ENCODE measurements around the gene TRAF4.
"Not testable (repeated sequence)": the region's sequence is repeated elsewhere in the genome, so short reads cannot be mapped to it uniquely, and the experiment has no call there.

The TRAF4 gene

DNA sequence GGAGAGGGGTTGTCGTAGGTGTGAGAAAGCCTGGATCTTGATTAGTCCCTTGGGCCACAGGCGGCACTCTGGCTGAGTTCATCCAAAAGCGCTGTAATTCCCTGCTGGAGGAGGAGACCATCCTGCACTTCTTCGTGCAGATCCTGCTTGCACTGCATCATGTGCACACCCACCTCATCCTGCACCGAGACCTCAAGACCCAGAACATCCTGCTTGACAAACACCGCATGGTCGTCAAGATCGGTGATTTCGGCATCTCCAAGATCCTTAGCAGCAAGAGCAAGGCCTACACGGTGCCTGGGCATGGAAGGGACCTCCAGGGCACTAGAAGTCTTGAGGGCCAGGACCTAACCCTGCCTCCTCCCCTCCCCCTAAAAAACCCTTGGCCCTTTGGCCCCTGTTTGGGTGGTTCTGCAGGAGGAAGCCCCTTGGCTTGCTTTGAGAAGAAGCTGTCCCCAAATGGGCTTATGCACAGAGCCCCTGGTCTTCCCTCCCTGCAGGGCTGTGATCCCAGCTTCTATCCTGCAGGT, 9.0 kb upstream of the TRAF4 start:
- POLR2A ChIA-PET: interaction anchor here (0.8 to 1.4 kb wide), 3 partner anchors 8 to 15 kb away, joined by 3 to 5 read pairs (median 4); partner anchors contain the start of genes RPL23A and TRAF4
- H3K4me3 ChIP-seq (ENCODE audit: low read depth, low read length): no peak overlapping the region
- DNase-seq (ENCODE audit: low read depth, low spot score): no peak
- TF ChIP-seq, protein P1, sequence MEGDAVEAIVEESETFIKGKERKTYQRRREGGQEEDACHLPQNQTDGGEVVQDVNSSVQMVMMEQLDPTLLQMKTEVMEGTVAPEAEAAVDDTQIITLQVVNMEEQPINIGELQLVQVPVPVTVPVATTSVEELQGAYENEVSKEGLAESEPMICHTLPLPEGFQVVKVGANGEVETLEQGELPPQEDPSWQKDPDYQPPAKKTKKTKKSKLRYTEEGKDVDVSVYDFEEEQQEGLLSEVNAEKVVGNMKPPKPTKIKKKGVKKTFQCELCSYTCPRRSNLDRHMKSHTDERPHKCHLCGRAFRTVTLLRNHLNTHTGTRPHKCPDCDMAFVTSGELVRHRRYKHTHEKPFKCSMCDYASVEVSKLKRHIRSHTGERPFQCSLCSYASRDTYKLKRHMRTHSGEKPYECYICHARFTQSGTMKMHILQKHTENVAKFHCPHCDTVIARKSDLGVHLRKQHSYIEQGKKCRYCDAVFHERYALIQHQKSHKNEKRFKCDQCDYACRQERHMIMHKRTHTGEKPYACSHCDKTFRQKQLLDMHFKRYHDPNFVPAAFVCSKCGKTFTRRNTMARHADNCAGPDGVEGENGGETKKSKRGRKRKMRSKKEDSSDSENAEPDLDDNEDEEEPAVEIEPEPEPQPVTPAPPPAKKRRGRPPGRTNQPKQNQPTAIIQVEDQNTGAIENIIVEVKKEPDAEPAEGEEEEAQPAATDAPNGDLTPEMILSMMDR (IDR thresholded peaks at IDR 0.05; ENCODE audit: insufficient read depth, low read length, missing control alignments): no peak
- CTCF ChIA-PET: interaction anchor here (1.0 to 17.0 kb wide), 4 partner anchors 8 to 219 kb away, joined by 6 to 603 read pairs (median 6); partner anchors contain the start of gene TRAF4

- DNase-seq (ENCODE audit: low read depth, low spot score): no peak
- ChIA-PET CTCF (interaction anchor here (1.0 to 17.0 kb wide), 4 partner anchors 8 to 218 kb away, joined by 6 to 603 read pairs (median 6); partner anchors contain the start of gene TRAF4), POLR2A (interaction anchor here (0.8 to 1.4 kb wide), 3 partner anchors 8 to 16 kb away, joined by 3 to 5 read pairs (median 4); partner anchors contain the start of genes RPL23A and TRAF4)
- TF ChIP-seq, protein P1 (IDR thresholded peaks at IDR 0.05; ENCODE audit: insufficient read depth, low read length, missing control alignments): no peak
- H3K4me3 ChIP-seq (ENCODE audit: low read depth, low read length): no peak overlapping the region
Measured at GRCh38 chr17:28735242-28735722, 8.5 kb upstream of the TRAF4 start.

DNA sequence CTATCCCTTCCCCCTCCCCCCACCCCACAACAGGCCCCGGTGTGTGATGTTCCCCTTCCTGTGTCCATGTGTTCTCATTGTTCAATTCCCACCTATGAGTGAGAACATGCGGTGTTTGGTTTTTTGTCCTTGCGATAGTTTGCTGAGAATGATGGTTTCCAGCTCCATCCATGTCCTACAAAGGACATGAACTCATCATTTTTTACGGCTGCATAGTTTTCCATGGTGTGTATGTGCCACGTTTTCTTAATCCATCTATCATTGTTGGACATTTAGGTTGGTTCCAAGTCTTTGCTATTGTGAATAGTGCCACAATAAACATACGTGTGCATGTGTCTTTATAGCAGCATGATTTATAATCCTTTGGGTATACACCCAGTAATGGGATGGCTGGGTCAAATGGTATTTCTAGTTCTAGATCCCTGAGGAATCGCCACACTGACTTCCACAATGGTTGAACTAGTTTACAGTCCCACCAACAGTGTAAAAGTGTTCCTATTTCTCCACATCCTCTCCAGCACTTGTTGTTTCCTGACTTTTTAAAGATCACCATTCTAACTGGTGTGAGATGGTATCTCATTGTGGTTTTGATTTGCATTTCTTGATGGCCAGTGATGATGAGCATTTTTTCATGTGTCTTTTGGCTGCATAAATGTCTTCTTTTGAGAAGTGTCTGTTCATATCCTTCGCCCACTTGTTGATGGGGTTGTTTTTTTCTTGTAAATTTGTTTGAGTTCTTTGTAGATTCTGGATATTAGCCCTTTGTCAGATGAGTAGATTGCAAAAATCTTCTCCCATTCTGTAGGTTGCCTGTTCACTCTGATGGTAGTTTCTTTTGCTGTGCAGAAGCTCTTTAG, 7.7 kb upstream of the TRAF4 start:
- ChIA-PET CTCF (interaction anchor here (1.0 to 17.0 kb wide), 4 partner anchors 9 to 217 kb away, joined by 6 to 603 read pairs (median 6); partner anchors contain the start of gene TRAF4), POLR2A (interaction anchor here (1.4 kb wide), 1 partner anchor 9 kb away, joined by 4 read pairs; no protein-coding TSS in a partner anchor)
- not testable (repeated sequence) for DNase-seq (ENCODE audit: low read depth, low spot score); H3K4me3 ChIP-seq (ENCODE audit: low read depth, low read length)

DNA sequence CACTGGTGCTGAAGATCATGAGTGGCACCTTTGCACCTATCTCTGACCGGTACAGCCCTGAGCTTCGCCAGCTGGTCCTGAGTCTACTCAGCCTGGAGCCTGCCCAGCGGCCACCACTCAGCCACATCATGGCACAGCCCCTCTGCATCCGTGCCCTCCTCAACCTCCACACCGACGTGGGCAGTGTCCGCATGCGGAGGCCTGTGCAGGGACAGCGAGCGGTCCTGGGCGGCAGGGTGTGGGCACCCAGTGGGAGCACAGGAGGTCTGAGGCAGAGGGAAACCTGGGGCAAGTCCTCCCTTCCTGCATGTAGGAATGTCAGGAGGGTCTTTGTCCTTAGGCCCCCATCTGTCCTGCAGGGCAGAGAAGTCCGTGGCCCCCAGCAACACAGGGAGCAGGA, 6.5 kb upstream of the TRAF4 start:
- no peak overlapping the region for H3K4me3 ChIP-seq (ENCODE audit: low read depth, low read length)
- TF ChIP-seq, protein P1 (IDR thresholded peaks at IDR 0.05; ENCODE audit: insufficient read depth, low read length, missing control alignments): no peak
- DNase-seq (ENCODE audit: low read depth, low spot score): no peak
- CTCF ChIA-PET: interaction anchor here (0.9 kb wide), 1 partner anchor 216 kb away, joined by 3 read pairs; no protein-coding TSS in a partner anchor
- POLR2A ChIA-PET: no interaction called here

- DNase-seq (ENCODE audit: low read depth, low spot score): no peak
- no peak overlapping the region for H3K4me3 ChIP-seq (ENCODE audit: low read depth, low read length)
- TF ChIP-seq, protein P1 (IDR thresholded peaks at IDR 0.05; ENCODE audit: insufficient read depth, low read length, missing control alignments): no peak
- CTCF ChIA-PET: interaction anchor here (0.9 to 2.7 kb wide), 2 partner anchors 12 to 13 kb away, joined by 3 to 9 read pairs; no protein-coding TSS in a partner anchor
- POLR2A ChIA-PET: interaction anchor here (1.1 kb wide), 1 partner anchor 18 kb away, joined by 3 read pairs; the partner anchor contains the start of gene RPL23A
Measured at GRCh38 chr17:28737770-28738679, 5.8 kb upstream of the TRAF4 start.

Measured in AG04449 (cell line).